GM12878 (cell line): ENCODE data around the gene SUPT4H1. TPM values are rescaled to one million over a fixed set of nuclear protein-coding genes. Genes with fewer than 3 reads are reported as not detected.

Experiments used
- BHLHE40 ChIP-seq, 2 experiments: fragments of 450-650 bp in 1 of 2; IDR thresholded peaks; 2 replicates each; pipeline ENCODE4 v1.6.1; 2011 to 2017; ENCODE audit warnings: low read depth in 2 of 2, borderline replicate concordance in 1 of 2, improper control_type of control experiment in 1 of 2, low read length in 1 of 2, mild to moderate bottlenecking in 1 of 2
- CUX1 ChIP-seq: IDR thresholded peaks from 2 replicates; pipeline ENCODE4 v1.6.1; 2012; ENCODE audit warnings: improper control_type of control experiment, low read depth, low read length; ENCODE audit not compliant: insufficient replicate concordance
- MYB ChIP-seq: fragments of 150-350 bp; IDR thresholded peaks from 2 replicates; pipeline ENCODE4 v1.6.1; 2014; ENCODE audit warnings: mild to moderate bottlenecking, low read depth, low read length, borderline replicate concordance
- NRF1 ChIP-seq: conservative IDR thresholded peaks from 2 replicates; pipeline ENCODE4 v1.6.1; 2011; ENCODE audit warnings: mild to moderate bottlenecking, low read depth, low read length, improper control_type of control experiment
- RAD51 ChIP-seq: fragments of 450-650 bp; IDR thresholded peaks from 2 replicates; pipeline ENCODE4 v1.6.1; 2016; ENCODE audit warnings: moderate library complexity, mild to moderate bottlenecking, inconsistent platforms
- SP1 ChIP-seq: IDR thresholded peaks from one replicate; pipeline ENCODE4 v1.6.1; 2011; ENCODE audit warnings: low read depth, low read length
- polyA plus RNA-seq, 11 experiments: library from polyadenylated mRNA; depleted of rRNA in 4 of 11; unstranded in 6 of 11; stranded (reverse) in 5 of 11; fragments of >200 nt; fragmentation: Nextera tagmentation in 4 of 11; fragmentation: Illumina TruSeq in 1 of 11; extraction: Ambion mirVana in 4 of 11; extraction: Trizol in 1 of 11; gene quantifications; 1 replicate in 1 of 11; 2 replicates in 10 of 11; pipeline versions ENCODE4 v1.2.1 to v1.2.3, GENCODE V29; 2011 to 2016; ENCODE audit warnings: inconsistent platforms in 2 of 11, missing spikeins in 2 of 11, low read depth in 1 of 11
- total RNA-seq, 4 experiments: library from RNA; depleted of rRNA in 3 of 4; stranded (reverse); fragments of >200 nt in 3 of 4; fragmentation: Illumina TruSeq in 1 of 4; extraction: Trizol in 1 of 4; gene quantifications; 2 replicates each; pipeline versions ENCODE4 v1.2.1 to v1.2.3, GENCODE V29; 2013 to 2021

The SUPT4H1 gene
- total and polyA plus RNA-seq, 10 of the 15 experiments (the other 5 are each of a cell fraction or from before 2014, with no cell fraction given): 83.8 to 293 (median 128) TPM

- no peak for TF ChIP-seq CUX1
- no peak for TF ChIP-seq BHLHE40 (IDR thresholded peaks at IDR 0.05; ENCODE audit: borderline replicate concordance in 1 of 2, low read depth in 2 of 2, low read length in 1 of 2)
- no peak for TF ChIP-seq NRF1
- no peak for TF ChIP-seq MYB
- no peak for TF ChIP-seq SP1
- TF ChIP-seq RAD51: no peak
Measured at GRCh38 chr17:58302171-58302918, 49.7 kb downstream of the SUPT4H1 start (continued).
